Transverse colon (tissue), 4 donors: Measurements from ENCODE around the gene SAMD14. TPM values are rescaled to one million over a fixed set of nuclear protein-coding genes. Genes with fewer than 3 reads are reported as not detected.

Source experiments
- DNase-seq: peaks from one replicate; pipeline ENCODE4 v3.0.0-alpha.2; 2019
- H3K27ac ChIP-seq, 4 donors: fragments of 200-600 bp; sonication (generic); 2 replicates each; pipeline ENCODE4 v1.5.1; 2016 to 2018; ENCODE audit warnings: inconsistent platforms in 4 of 4
- H3K27me3 ChIP-seq: fragments of 200-600 bp; sonication (generic); 2 replicates; pipeline ENCODE4 v1.5.1; 2017; ENCODE audit warnings: inconsistent platforms
- H3K36me3 ChIP-seq, 4 donors: fragments of 200-600 bp; sonication (generic); 2 replicates each; pipeline ENCODE4 v1.5.1; 2017 to 2019; ENCODE audit warnings: inconsistent platforms in 4 of 4
- H3K4me1 ChIP-seq, 4 donors: fragments of 200-600 bp; sonication (generic); 2 replicates each; pipeline ENCODE4 v1.5.1; 2017 to 2020; ENCODE audit warnings: inconsistent platforms in 4 of 4
- H3K4me3 ChIP-seq, 4 donors: fragments of 200-600 bp; sonication (generic); 1 replicate in 1 of 4; 2 replicates in 3 of 4; pipeline versions ENCODE4 v1.5.1 to v1.6.1; 2017 to 2019; ENCODE audit warnings: inconsistent platforms in 4 of 4
- H3K9me3 ChIP-seq, 2 donors: fragments of 200-600 bp; sonication (generic); 2 replicates each; pipeline ENCODE4 v1.5.1; 2017 to 2019; ENCODE audit warnings: inconsistent platforms in 2 of 2
- EP300 ChIP-seq: sonication (generic); formaldehyde crosslinking; IDR thresholded peaks from one replicate; pipeline ENCODE4 v1.6.1; 2017; ENCODE audit warnings: antibody characterized with exemption, low read depth
- POLR2A ChIP-seq: fragments of 450-650 bp; IDR thresholded peaks from one replicate; pipeline ENCODE4 v1.6.1; 2016; ENCODE audit warnings: antibody characterized with exemption, mild to moderate bottlenecking, moderate library complexity
- POLR2AphosphoS5 ChIP-seq, 3 donors: sonication (generic); formaldehyde crosslinking; IDR thresholded peaks; one replicate each; pipeline ENCODE4 v1.6.1; 2016; ENCODE audit warnings: antibody characterized with exemption in 3 of 3
- WGBS, 2 donors: methylation state at CpG; one replicate each; pipeline ENCODE4 v1.1.5; 2018; ENCODE audit warnings: low coverage in 1 of 2; 5-methylcytosine and 5-hydroxymethylcytosine counted together
- in situ Hi-C, 4 donors: fragments of 200-750 bp; cut with MboI; loops; one replicate each; pipeline versions ENCODE4 v1.15.0 to v1.15.1; 2017; ENCODE audit warnings: low sequenced_read_pairs in 3 of 4, low pct_ligation_motif_present in 1 of 4, low pct_unique_long_range_greater_than_20kb in 1 of 4
- intact Hi-C: fragments of 100-400 bp; cut with DNase I; formaldehyde crosslinking; loops from one replicate; pipeline ENCODE4 v1.15.1; 2023; ENCODE audit warnings: low total_unique reads
- total RNA-seq, 4 donors: library from RNA; depleted of rRNA; stranded (reverse); fragments of >200 nt; gene quantifications; one replicate each; pipeline ENCODE4 v1.1.0, GENCODE V29; 2016
- TF ChIP-seq, protein P1 (sequence below), 5 experiments: fragments of 200-600 bp in 3 of 5; fragments of 450-650 bp in 2 of 5; sonication (generic) in 3 of 5; IDR thresholded peaks; 1 replicate in 2 of 5; 2 replicates in 3 of 5; pipeline ENCODE4 v1.5.1; 2016 to 2017; ENCODE audit warnings: antibody characterized with exemption in 5 of 5, inconsistent platforms in 3 of 5, mild to moderate bottlenecking in 2 of 5, moderate library complexity in 1 of 5

Gene SAMD14
- total RNA-seq, 4 donors from 2014 or later: 0.14 to 1.8 (median 0.32) TPM; not detected in 1

DNA sequence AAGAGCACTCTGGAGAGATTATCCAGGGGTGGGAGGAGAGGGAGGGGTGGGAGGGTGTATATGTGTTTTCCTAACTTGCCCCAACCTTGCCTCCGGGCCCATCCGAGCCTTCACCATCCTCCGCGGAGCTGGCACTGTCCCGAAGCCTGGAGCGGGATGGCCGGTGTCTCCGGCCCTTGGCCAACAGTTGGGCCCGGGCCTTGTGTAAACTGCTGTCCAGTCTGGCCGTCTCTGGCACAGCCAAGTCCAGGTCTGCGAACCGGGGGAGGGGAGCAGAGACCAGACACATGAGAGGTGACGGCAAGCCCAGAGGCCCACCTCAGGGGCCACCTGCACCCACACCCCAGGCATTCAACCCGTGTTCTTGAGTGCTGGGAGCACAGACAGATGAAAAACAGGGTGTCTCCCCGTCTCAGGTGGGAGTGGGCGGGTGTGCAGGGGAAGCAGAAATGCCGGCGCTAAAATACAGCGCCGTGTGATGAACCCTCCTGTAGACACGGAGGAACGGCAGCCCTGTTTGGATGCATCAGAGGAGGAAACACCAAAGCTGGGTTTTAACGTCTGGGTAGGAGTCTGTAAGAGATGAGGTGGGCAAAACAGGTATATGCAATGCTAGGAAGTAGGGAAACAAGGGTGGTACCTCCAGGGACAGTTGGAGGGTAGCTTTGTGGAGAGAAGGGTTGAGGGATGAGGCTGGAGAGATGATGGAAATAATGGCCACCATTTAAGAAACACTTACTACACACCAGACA is 11.7 kb downstream of the SAMD14 start:
- Histone ChIP-seq H3K27me3 (peaks cover 18% of the 10 kb centered on the region), H3K9me3 (no peaks in the 10 kb centered on the region), H3K4me3 (no peak overlapping the region), H3K36me3 (no peaks in the 10 kb centered on the region), H3K4me1 (peaks cover 3 to 20% (median 11%) of the 10 kb centered on the region in 4 donors), H3K27ac (no peak overlapping the region)
- no peak for DNase-seq
- intact Hi-C loops: no loop called here
- in situ Hi-C loops: no loop called here
- WGBS, 2 donors: 85 to 88% methylated on average over 8 to 22 of the region's 23 CpGs
- TF ChIP-seq POLR2AphosphoS5 (IDR thresholded peaks at IDR 0.05) (no peak), EP300 (no peak), POLR2A (no peak)
- TF ChIP-seq, protein P1, sequence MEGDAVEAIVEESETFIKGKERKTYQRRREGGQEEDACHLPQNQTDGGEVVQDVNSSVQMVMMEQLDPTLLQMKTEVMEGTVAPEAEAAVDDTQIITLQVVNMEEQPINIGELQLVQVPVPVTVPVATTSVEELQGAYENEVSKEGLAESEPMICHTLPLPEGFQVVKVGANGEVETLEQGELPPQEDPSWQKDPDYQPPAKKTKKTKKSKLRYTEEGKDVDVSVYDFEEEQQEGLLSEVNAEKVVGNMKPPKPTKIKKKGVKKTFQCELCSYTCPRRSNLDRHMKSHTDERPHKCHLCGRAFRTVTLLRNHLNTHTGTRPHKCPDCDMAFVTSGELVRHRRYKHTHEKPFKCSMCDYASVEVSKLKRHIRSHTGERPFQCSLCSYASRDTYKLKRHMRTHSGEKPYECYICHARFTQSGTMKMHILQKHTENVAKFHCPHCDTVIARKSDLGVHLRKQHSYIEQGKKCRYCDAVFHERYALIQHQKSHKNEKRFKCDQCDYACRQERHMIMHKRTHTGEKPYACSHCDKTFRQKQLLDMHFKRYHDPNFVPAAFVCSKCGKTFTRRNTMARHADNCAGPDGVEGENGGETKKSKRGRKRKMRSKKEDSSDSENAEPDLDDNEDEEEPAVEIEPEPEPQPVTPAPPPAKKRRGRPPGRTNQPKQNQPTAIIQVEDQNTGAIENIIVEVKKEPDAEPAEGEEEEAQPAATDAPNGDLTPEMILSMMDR (IDR thresholded peaks at IDR 0.05): no peak

DNA sequence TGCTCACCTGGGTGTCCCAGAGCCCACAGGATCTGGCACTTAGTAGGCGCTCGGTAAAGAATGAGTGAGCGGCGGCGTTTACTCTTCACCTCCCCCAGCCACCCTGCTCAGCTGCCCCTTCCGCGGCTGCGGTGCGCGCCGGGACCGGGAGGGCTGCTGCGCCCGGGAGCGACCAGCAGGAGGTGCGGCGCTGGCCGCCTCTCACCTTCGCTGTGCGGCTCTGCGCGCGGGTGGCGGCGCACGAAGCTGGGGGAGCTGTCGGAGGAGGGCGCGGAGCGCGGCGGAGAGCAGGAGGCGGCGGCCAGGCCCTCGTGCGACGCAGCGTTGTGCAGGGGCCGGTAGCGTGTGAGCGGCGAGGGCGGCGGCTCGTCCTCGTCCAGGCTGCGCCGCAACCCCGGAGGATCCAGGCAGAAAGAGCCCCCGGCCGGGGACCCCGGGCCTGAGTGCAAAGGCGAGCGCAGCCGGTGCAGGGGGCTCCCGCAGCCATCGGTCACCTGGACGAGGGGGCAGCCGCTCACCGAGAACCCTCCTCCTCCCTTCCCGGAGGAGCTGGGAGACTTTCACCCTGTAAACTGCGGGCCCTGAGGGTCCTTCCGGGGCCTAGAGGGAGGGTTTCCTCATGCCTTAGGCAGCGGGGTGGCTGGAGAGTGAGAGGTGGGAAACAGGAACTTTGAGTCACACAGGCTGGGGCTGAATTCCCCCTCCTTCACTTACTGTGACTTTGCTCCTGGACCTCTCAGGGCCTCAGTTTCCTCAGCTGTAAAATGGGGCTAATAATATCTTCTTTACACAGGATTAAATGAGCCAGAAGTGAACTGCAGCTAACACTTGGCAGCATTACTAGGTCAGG is 12.5 kb downstream of the SAMD14 start:
- no peak for TF ChIP-seq POLR2AphosphoS5 (IDR thresholded peaks at IDR 0.05)
- TF ChIP-seq, protein P1 (IDR thresholded peaks at IDR 0.05): peak; percentile 54 to 78 (median 68)
- in situ Hi-C loops: no loop called here
- Histone ChIP-seq H3K36me3 (no peaks in the 10 kb centered on the region), H3K4me1 (peaks cover 9 to 27% (median 19%) of the 10 kb centered on the region in 4 donors), H3K4me3 (peak overlapping the region in 2 of 4 donors; percentile 3 to 28), H3K27me3 (peaks cover 18% of the 10 kb centered on the region), H3K9me3 (no peaks in the 10 kb centered on the region), H3K27ac (no peak overlapping the region)
- 14% methylated on average over 43 of the region's 64 CpGs; no CpG with 5 or more reads in 1 of the 2 donors for WGBS, 2 donors
- intact Hi-C loops: no loop called here
- DNase-seq: peak; percentile 68

- no peaks in the 10 kb centered on the region for H3K36me3 ChIP-seq
- in situ Hi-C loops: no loop called here
- H3K9me3 ChIP-seq: no peaks in the 10 kb centered on the region
- H3K4me1 ChIP-seq: peaks cover 16 to 44% (median 34%) of the 10 kb centered on the region in 4 donors
- H3K27ac ChIP-seq: no peak overlapping the region
- H3K27me3 ChIP-seq: peaks cover 18% of the 10 kb centered on the region
- WGBS, 2 donors: 69% methylated on average over 17 of the region's 17 CpGs; no CpG with 5 or more reads in 1 of the 2 donors
- no peak overlapping the region for H3K4me3 ChIP-seq
- intact Hi-C loops: no loop called here
- no peak for DNase-seq
- TF ChIP-seq POLR2A (no peak), POLR2AphosphoS5 (IDR thresholded peaks at IDR 0.05) (no peak), EP300 (no peak)
- TF ChIP-seq, protein P1 (IDR thresholded peaks at IDR 0.05): no peak
Measured at GRCh38 chr17:50115756-50116155, 14.2 kb downstream of the SAMD14 start.

GRCh38 chr17:50114849-50115357 is 15.1 kb downstream of the SAMD14 start:
- intact Hi-C loops (no loop called here), in situ Hi-C loops (no loop called here)
- TF ChIP-seq, protein P1 (IDR thresholded peaks at IDR 0.05): peak; percentile 36 to 61 (median 50)
- TF ChIP-seq POLR2AphosphoS5 (IDR thresholded peaks at IDR 0.05) (peak in 1 of 3 donors; percentile 8), POLR2A (no peak), EP300 (no peak)
- Histone ChIP-seq H3K36me3 (no peaks in the 10 kb centered on the region), H3K27me3 (peaks cover 18% of the 10 kb centered on the region), H3K9me3 (no peaks in the 10 kb centered on the region), H3K4me1 (peaks cover 16 to 48% (median 34%) of the 10 kb centered on the region in 4 donors), H3K4me3 (no peak overlapping the region), H3K27ac (no peak overlapping the region)
- DNase-seq: peak; percentile 49
- WGBS, 2 donors: 12% methylated on average over 6 of the region's 6 CpGs; no CpG with 5 or more reads in 1 of the 2 donors
